Thyroid gland (tissue), 4 donors: Measurements from ENCODE around the gene PSD2. TPM values are rescaled to one million over a fixed set of nuclear protein-coding genes. Genes with fewer than 3 reads are reported as not detected.

Source experiments
- DNase-seq, 2 donors: peaks; one replicate each; pipeline ENCODE4 v3.0.0-alpha.2; 2019
- H3K27ac ChIP-seq, 3 donors: fragments of 200-600 bp; sonication (generic); 1 replicate in 2 of 3; 2 replicates in 1 of 3; pipeline ENCODE4 v1.5.1; 2016 to 2019; ENCODE audit warnings: mild to moderate bottlenecking in 1 of 3, moderate library complexity in 1 of 3
- H3K27me3 ChIP-seq: fragments of 200-600 bp; sonication (generic); one replicate; pipeline ENCODE4 v1.5.1; 2019
- H3K36me3 ChIP-seq, 2 donors: fragments of 200-600 bp; sonication (generic); one replicate each; pipeline ENCODE4 v1.5.1; 2016 to 2019
- H3K4me1 ChIP-seq, 2 donors: fragments of 200-600 bp; sonication (generic); one replicate each; pipeline ENCODE4 v1.5.1; 2017 to 2019
- H3K4me3 ChIP-seq, 3 donors: fragments of 200-600 bp; sonication (generic); replicated peaks in 1 of 3; 1 replicate in 2 of 3; 2 replicates in 1 of 3; pipeline ENCODE4 v1.5.1; 2016; ENCODE audit warnings: mild to moderate bottlenecking in 1 of 3
- H3K9me3 ChIP-seq: fragments of 200-600 bp; sonication (generic); one replicate; pipeline ENCODE4 v1.5.1; 2017
- CTCF ChIP-seq, 6 experiments: fragments of 200-600 bp in 3 of 6; fragments of 450-650 bp in 3 of 6; sonication (generic) in 3 of 6; IDR thresholded peaks; one replicate each; pipeline ENCODE4 v1.5.1; 2016 to 2019; ENCODE audit warnings: antibody characterized with exemption in 6 of 6, mild to moderate bottlenecking in 2 of 6, inconsistent platforms in 1 of 6, moderate library complexity in 1 of 6
- POLR2A ChIP-seq, 2 donors: fragments of 450-650 bp; IDR thresholded peaks; one replicate each; pipeline ENCODE4 v1.6.1; 2017; ENCODE audit warnings: antibody characterized with exemption in 2 of 2, mild to moderate bottlenecking in 2 of 2, moderate library complexity in 1 of 2
- WGBS, 2 donors: methylation state at CpG; one replicate each; pipeline ENCODE4 v1.1.5; 2017; 5-methylcytosine and 5-hydroxymethylcytosine counted together
- intact Hi-C: fragments of 100-400 bp; cut with DNase I; formaldehyde crosslinking; loops from one replicate; pipeline ENCODE4 v1.15.1; 2023
- total RNA-seq, 4 donors: library from RNA; depleted of rRNA; stranded (reverse); fragments of >200 nt; gene quantifications; one replicate each; pipeline ENCODE4 v1.2.3, GENCODE V29; 2016

PSD2 gene
- total RNA-seq, 4 donors from 2014 or later: 0.11 to 0.67 (median 0.13) TPM; not detected in 1

DNA sequence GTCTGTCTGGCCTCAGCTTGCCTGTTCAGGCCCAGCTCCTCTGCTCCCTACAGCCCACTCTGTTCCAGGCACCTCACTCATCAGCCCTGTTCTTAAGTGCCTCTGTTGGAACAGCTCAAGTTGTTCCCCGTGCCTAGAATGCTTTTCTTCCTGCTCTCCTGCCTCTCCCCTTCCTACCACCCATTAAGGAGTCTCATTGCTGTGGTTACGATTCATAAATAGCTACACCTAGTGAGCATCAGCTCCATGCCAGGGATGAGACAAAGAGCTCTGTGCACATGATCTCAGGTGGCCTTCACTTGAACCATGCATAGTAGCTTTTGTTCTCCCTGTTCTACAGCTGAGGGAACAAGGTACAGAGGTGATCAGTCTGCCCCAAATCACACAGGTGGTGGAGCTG, 54.3 kb downstream of the PSD2 start:
- Histone ChIP-seq H3K9me3 (no peaks in the 10 kb centered on the region), H3K4me3 (no peak overlapping the region), H3K4me1 (peaks cover 5 to 10% of the 10 kb centered on the region in 2 donors), H3K27me3 (no peaks in the 10 kb centered on the region), H3K27ac (no peak overlapping the region), H3K36me3 (no peaks in the 10 kb centered on the region)
- intact Hi-C loops: no loop called here
- TF ChIP-seq CTCF (IDR thresholded peaks at IDR 0.05) (no peak), POLR2A (IDR thresholded peaks at IDR 0.05) (no peak)
- 71 to 79% methylated on average over 2 of the region's 2 CpGs for WGBS, 2 donors
- no peak for DNase-seq

- H3K9me3 ChIP-seq: no peaks in the 10 kb centered on the region
- H3K4me3 ChIP-seq: no peak overlapping the region
- no peaks in the 10 kb centered on the region for H3K36me3 ChIP-seq
- no peak for DNase-seq
- WGBS, 2 donors: 93 to 97% methylated on average over 3 of the region's 3 CpGs
- intact Hi-C loops: no loop called here
- peaks cover 5 to 10% of the 10 kb centered on the region in 2 donors for H3K4me1 ChIP-seq
- no peak overlapping the region for H3K27ac ChIP-seq
- H3K27me3 ChIP-seq: no peaks in the 10 kb centered on the region
- TF ChIP-seq CTCF (IDR thresholded peaks at IDR 0.05): no peak
- no peak for TF ChIP-seq POLR2A (IDR thresholded peaks at IDR 0.05)
Observed at GRCh38 chr5:139850423-139851016, 54.9 kb downstream of the PSD2 start.

DNA sequence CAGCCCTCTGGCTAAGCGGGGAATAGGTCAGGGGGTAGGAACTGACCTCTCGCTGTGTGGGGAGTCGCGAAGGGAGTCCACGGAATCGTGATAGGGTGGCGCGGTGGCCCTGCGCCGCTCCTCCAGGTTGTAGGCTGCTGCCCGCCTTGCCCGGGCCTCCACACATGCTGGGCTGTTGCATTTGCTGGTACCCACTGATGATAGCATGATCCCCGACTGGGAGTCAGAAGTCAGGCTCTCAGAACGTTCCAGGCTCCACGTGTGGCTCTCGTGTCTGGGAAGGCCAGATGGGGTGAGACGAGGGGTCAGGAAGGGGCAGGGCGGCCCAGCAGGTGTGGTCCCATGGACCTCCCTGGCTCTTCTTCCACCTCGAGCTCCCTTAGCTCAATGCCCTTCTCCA, 56.0 kb downstream of the PSD2 start:
- H3K36me3 ChIP-seq: no peaks in the 10 kb centered on the region
- H3K27me3 ChIP-seq: no peaks in the 10 kb centered on the region
- no peak overlapping the region for H3K4me3 ChIP-seq
- no peak for TF ChIP-seq POLR2A (IDR thresholded peaks at IDR 0.05)
- no peak for TF ChIP-seq CTCF (IDR thresholded peaks at IDR 0.05)
- 96 to 97% methylated on average over 16 to 19 of the region's 19 CpGs for WGBS, 2 donors
- no peaks in the 10 kb centered on the region for H3K9me3 ChIP-seq
- no peak overlapping the region for H3K27ac ChIP-seq
- DNase-seq: no peak
- intact Hi-C loops: no loop called here
- peaks cover 5 to 10% of the 10 kb centered on the region in 2 donors for H3K4me1 ChIP-seq

- TF ChIP-seq CTCF (IDR thresholded peaks at IDR 0.05) (no peak), POLR2A (IDR thresholded peaks at IDR 0.05) (no peak)
- WGBS, 2 donors: 85 to 88% methylated on average over 4 to 7 of the region's 8 CpGs
- DNase-seq: no peak
Observed at GRCh38 chr5:139852696-139853095, 57.1 kb downstream of the PSD2 start.

DNA sequence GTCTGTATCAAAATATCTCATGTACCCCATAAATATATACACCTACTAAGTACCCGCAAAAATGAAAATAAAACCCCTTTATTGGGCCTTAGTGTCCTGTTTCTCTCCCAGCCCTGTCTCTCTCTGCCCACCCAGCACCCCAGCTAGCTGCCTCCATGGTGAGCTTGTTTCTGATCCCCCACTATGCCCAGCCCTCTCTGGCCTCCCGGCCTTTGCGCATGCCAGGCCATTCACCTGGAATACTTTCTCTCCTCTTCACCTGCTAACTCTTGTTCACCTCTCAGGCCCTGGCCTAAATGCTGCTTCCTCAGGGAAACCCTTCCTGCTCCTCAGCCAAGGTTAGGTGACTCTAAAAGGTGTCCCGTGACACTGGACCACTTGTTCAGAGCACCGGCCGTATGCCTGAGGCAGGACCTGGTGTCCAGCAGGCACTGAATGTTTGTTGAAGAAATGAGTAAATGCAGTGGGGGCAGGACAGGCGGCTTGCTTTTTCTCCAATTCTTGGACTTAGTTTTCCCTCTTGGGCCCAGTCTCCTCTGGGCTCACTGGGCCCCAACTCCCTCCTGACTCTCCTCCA, 58.5 kb downstream of the PSD2 start:
- Histone ChIP-seq H3K4me3 (no peak overlapping the region), H3K27me3 (no peaks in the 10 kb centered on the region), H3K27ac (no peak overlapping the region), H3K4me1 (peaks cover 0 to 9% of the 10 kb centered on the region in 2 donors), H3K36me3 (no peaks in the 10 kb centered on the region), H3K9me3 (no peaks in the 10 kb centered on the region)
- 94 to 98% methylated on average over 7 of the region's 7 CpGs for WGBS, 2 donors
- no peak for DNase-seq
- intact Hi-C loops: no loop called here
- TF ChIP-seq CTCF (IDR thresholded peaks at IDR 0.05) (no peak), POLR2A (IDR thresholded peaks at IDR 0.05) (no peak)

More at GRCh38 chr5:139852696-139853095, 57.1 kb downstream of the PSD2 start:
- H3K4me3 ChIP-seq: no peak overlapping the region
- no peaks in the 10 kb centered on the region for H3K36me3 ChIP-seq
- no peaks in the 10 kb centered on the region for H3K9me3 ChIP-seq
- peaks cover 1 to 9% of the 10 kb centered on the region in 2 donors for H3K4me1 ChIP-seq
- H3K27me3 ChIP-seq: no peaks in the 10 kb centered on the region
- H3K27ac ChIP-seq: no peak overlapping the region
- intact Hi-C loops: no loop called here
